ENCODE data around the gene MRPS24.

DNA sequence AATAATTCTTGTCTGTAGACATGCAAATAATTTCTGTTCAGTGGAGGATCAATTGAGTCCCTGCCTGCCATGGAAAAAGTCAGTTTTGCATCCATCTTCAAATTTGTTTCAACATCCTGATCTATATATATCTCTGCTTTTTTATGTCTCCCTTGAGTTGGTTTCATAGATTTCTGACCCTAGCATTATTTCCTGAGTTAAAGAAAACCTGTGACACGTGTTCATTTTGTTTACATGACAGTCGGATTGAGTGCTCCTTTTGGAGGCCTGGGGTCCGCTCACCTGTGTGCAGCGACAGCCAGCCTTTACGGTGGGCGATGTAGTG, 674 bp downstream of the MRPS24 start:
- TF ChIP-seq ZBTB40 (IDR thresholded peaks at IDR 0.05) (no peak), ZBTB40 (CRISPR knock-in tag; IDR thresholded peaks at IDR 0.05) (no peak), POLR2A (IDR thresholded peaks at IDR 0.05; ENCODE audit: insufficient read depth in 1 of 2, low read depth in 2 of 2, low read length in 2 of 2) (no peak), CEBPB (IDR thresholded peaks at IDR 0.05; ENCODE audit: borderline replicate concordance, low read depth, low read length) (no peak), ZFP36 (IDR thresholded peaks at IDR 0.05; ENCODE audit: borderline replicate concordance, low read depth, low read length, partially characterized antibody) (no peak), SP1 (IDR thresholded peaks at IDR 0.05) (no peak), SP1 (CRISPR knock-in tag; IDR thresholded peaks at IDR 0.05) (no peak), REST (IDR thresholded peaks at IDR 0.05; ENCODE audit: borderline replicate concordance in 1 of 2, low read depth in 1 of 2, low read length in 2 of 2) (no peak), CTCF (CRISPR knock-in tag; IDR thresholded peaks at IDR 0.05) (no peak), ZKSCAN5 (CRISPR knock-in tag; IDR thresholded peaks at IDR 0.05) (no peak)

Measured in HepG2 (cell line).